Measurements from ENCODE around the gene MINPP1.

Gene MINPP1

GRCh38 chr10:87506956-87507355 lies 2.3 kb downstream of the MINPP1 start:
- TF ChIP-seq EZH2phosphoT487 (IDR thresholded peaks at IDR 0.05; ENCODE audit: low read length) = no peak
- TF ChIP-seq EZH2 (optimal IDR thresholded peaks at IDR 0.05; ENCODE audit: low read depth, low read length) = no peak
- TF ChIP-seq CTCF (IDR thresholded peaks at IDR 0.05; ENCODE audit: low read length) = no peak
- peak overlapping the region; percentile 95; the same call in 1 of the 2 replicates for H3K4me3 ChIP-seq (ENCODE audit: low read length)
- no peaks in the 10 kb centered on the region for H3K9me2 ChIP-seq (replicated peaks; ENCODE audit: insufficient read depth, low read length)
- DNase-seq = no peak
- H3K79me2 ChIP-seq (ENCODE audit: low read length) = peaks cover 46% of the 10 kb centered on the region
- no peaks in the 10 kb centered on the region for H4K20me1 ChIP-seq (ENCODE audit: insufficient read depth, low read length)
- no peaks in the 10 kb centered on the region for H3K27me3 ChIP-seq (replicated peaks; ENCODE audit: insufficient read depth, low read length)
- H3K9ac ChIP-seq (ENCODE audit: low read length) = no peak overlapping the region
- H2AFZ ChIP-seq (ENCODE audit: low read length) = no peak overlapping the region
- H3K36me3 ChIP-seq (replicated peaks; ENCODE audit: insufficient read depth, low read length) = peaks cover 5% of the 10 kb centered on the region; the same call in 1 of the 2 replicates
- H3K4me2 ChIP-seq (ENCODE audit: low read depth, low read length) = peak overlapping the region; percentile 74; the same call in 1 of the 2 replicates
- H3K4me1 ChIP-seq (ENCODE audit: low read length) = peaks cover 31% of the 10 kb centered on the region
- H3F3A ChIP-seq (ENCODE audit: insufficient read depth, low read length) = peaks cover 18% of the 10 kb centered on the region
- no peaks in the 10 kb centered on the region for H3K9me3 ChIP-seq (replicated peaks; ENCODE audit: insufficient read depth, low read length)
- no peak overlapping the region for H3K27ac ChIP-seq (ENCODE audit: low read length)

- H3K9ac ChIP-seq (ENCODE audit: low read length) = no peak overlapping the region
- no peaks in the 10 kb centered on the region for H4K20me1 ChIP-seq (ENCODE audit: insufficient read depth, low read length)
- no peaks in the 10 kb centered on the region for H3K9me3 ChIP-seq (replicated peaks; ENCODE audit: insufficient read depth, low read length)
- no peak for TF ChIP-seq CTCF (IDR thresholded peaks at IDR 0.05; ENCODE audit: low read length)
- no peak for TF ChIP-seq EZH2phosphoT487 (IDR thresholded peaks at IDR 0.05; ENCODE audit: low read length)
- no peak for TF ChIP-seq EZH2 (optimal IDR thresholded peaks at IDR 0.05; ENCODE audit: low read depth, low read length)
- H3K36me3 ChIP-seq (replicated peaks; ENCODE audit: insufficient read depth, low read length) = peaks cover 10% of the 10 kb centered on the region
- H2AFZ ChIP-seq (ENCODE audit: low read length) = no peak overlapping the region
- no peak overlapping the region for H3K4me2 ChIP-seq (ENCODE audit: low read depth, low read length)
- H3K4me3 ChIP-seq (ENCODE audit: low read length) = no peak overlapping the region
- no peak for DNase-seq
- H3K27me3 ChIP-seq (replicated peaks; ENCODE audit: insufficient read depth, low read length) = no peaks in the 10 kb centered on the region
- H3K27ac ChIP-seq (ENCODE audit: low read length) = no peak overlapping the region
- peaks cover 35% of the 10 kb centered on the region for H3K4me1 ChIP-seq (ENCODE audit: low read length)
- peaks cover 52% of the 10 kb centered on the region for H3K79me2 ChIP-seq (ENCODE audit: low read length)
- H3F3A ChIP-seq (ENCODE audit: insufficient read depth, low read length) = peaks cover 18% of the 10 kb centered on the region
- H3K9me2 ChIP-seq (replicated peaks; ENCODE audit: insufficient read depth, low read length) = no peaks in the 10 kb centered on the region
These were observed 3.3 kb downstream of the MINPP1 start for GRCh38 chr10:87507879-87508483.

- no peak overlapping the region for H2AFZ ChIP-seq (ENCODE audit: low read length)
- peaks cover 17% of the 10 kb centered on the region for H3K36me3 ChIP-seq (replicated peaks; ENCODE audit: insufficient read depth, low read length)
These were observed 4.1 kb downstream of the MINPP1 start for GRCh38 chr10:87508837-87509236.

More at GRCh38 chr10:87508837-87509236, 4.1 kb downstream of the MINPP1 start:
- Histone ChIP-seq H3K9me3 (replicated peaks; ENCODE audit: insufficient read depth, low read length) (no peaks in the 10 kb centered on the region), H4K20me1 (ENCODE audit: insufficient read depth, low read length) (no peaks in the 10 kb centered on the region), H3K9me2 (replicated peaks; ENCODE audit: insufficient read depth, low read length) (no peaks in the 10 kb centered on the region), H3K27ac (ENCODE audit: low read length) (no peak overlapping the region), H3K4me1 (ENCODE audit: low read length) (peaks cover 35% of the 10 kb centered on the region), H3F3A (ENCODE audit: insufficient read depth, low read length) (peaks cover 18% of the 10 kb centered on the region), H3K79me2 (ENCODE audit: low read length) (peaks cover 54% of the 10 kb centered on the region), H3K4me2 (ENCODE audit: low read depth, low read length) (no peak overlapping the region), H3K4me3 (ENCODE audit: low read length) (no peak overlapping the region), H3K9ac (ENCODE audit: low read length) (no peak overlapping the region), H3K27me3 (replicated peaks; ENCODE audit: insufficient read depth, low read length) (no peaks in the 10 kb centered on the region)
- DNase-seq = no peak
- TF ChIP-seq EZH2phosphoT487 (IDR thresholded peaks at IDR 0.05; ENCODE audit: low read length) (no peak), EZH2 (optimal IDR thresholded peaks at IDR 0.05; ENCODE audit: low read depth, low read length) (no peak), CTCF (IDR thresholded peaks at IDR 0.05; ENCODE audit: low read length) (no peak)

All from MM.1S (cell line).